Mucosa of stomach (tissue), 1 donor: Measurements from ENCODE around the gene ELOVL6.

Experiments used
- H3K27me3 ChIP-seq: one replicate; pipeline ENCODE4 v1.7.0; 2013; ENCODE audit warnings: mild to moderate bottlenecking, low read length; ENCODE audit not compliant: control insufficient read depth, insufficient read depth
- H3K36me3 ChIP-seq: one replicate; pipeline ENCODE4 v1.7.0; 2013; ENCODE audit warnings: low read length; ENCODE audit not compliant: control insufficient read depth, insufficient read depth
- H3K4me1 ChIP-seq: one replicate; pipeline ENCODE4 v1.7.0; 2013; ENCODE audit warnings: mild to moderate bottlenecking, low read length; ENCODE audit not compliant: control insufficient read depth, insufficient read depth
- H3K4me3 ChIP-seq: one replicate; pipeline ENCODE4 v1.7.0; 2013; ENCODE audit warnings: low read length
- H3K9ac ChIP-seq: one replicate; pipeline ENCODE4 v1.7.0; 2013; ENCODE audit warnings: mild to moderate bottlenecking, low read length, moderate library complexity
- H3K9me3 ChIP-seq: one replicate; pipeline ENCODE4 v1.7.0; 2013; ENCODE audit warnings: mild to moderate bottlenecking, low read length, moderate library complexity; ENCODE audit not compliant: control insufficient read depth
- donor health status: Pancreatic carcinoma.

The ELOVL6 gene

DNA sequence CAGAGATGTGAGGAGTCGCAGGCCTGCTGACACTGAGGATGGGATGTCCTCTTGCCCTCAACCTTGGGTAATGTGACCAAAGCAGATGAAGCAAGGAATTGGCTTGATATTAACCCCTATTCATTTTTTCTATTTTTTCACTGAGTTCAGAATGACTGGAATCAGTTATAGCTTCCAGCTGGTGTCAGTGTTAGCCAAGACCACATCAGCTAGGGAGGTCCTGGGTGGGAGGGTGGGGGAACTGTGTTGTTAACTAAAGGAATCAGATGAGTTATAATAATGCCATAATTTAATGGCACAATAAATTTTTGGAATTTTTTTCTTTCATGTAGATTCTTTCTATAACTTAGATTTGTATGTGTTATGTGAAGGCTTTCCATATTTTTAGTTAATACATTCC lies 193.9 kb downstream of the ELOVL6 start:
- Histone ChIP-seq H3K4me3 (no peak overlapping the region), H3K9me3 (no peaks in the 10 kb centered on the region), H3K4me1 (no peaks in the 10 kb centered on the region), H3K9ac (no peak overlapping the region), H3K36me3 (no peaks in the 10 kb centered on the region), H3K27me3 (peaks cover 4% of the 10 kb centered on the region)

DNA sequence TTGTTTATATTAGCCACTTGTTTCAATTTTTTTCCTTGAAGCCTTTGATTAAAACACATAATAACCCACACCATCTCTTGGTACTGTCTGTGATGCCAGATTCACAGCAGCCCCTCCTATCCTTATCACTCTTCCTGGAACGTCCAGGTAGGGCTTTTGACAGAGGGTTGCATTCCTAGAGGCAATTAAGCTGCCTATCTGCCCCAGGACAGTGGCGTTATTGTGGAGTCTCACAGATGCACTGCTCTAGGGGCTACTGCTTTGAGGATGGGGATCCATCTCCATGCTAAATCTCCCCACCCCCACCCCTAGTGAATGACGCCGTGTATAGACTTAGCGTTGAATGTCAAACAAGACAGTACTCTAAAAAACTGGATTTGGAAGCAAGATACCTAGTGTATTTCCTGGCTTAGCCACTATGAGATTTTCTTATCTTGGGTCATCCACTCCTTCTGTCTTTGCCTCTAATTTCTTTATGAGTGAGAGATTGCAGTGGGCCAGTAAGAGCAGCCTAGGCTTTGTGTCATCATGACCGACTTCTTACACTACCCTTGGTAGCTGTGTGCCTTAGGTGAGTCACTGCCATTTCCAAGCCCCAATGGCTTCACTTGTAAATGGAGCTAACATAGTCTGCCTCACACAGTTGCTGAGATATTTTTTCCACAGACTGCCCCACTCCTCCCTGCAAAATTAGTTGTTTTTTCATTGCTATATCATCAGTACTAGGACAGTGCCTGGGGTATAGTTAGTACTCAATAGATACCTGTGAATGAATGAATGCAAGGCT lies 194.8 kb downstream of the ELOVL6 start:
- Histone ChIP-seq H3K9ac (no peak overlapping the region), H3K36me3 (no peaks in the 10 kb centered on the region), H3K9me3 (no peaks in the 10 kb centered on the region), H3K4me1 (no peaks in the 10 kb centered on the region), H3K4me3 (no peak overlapping the region), H3K27me3 (peaks cover 4% of the 10 kb centered on the region)

DNA sequence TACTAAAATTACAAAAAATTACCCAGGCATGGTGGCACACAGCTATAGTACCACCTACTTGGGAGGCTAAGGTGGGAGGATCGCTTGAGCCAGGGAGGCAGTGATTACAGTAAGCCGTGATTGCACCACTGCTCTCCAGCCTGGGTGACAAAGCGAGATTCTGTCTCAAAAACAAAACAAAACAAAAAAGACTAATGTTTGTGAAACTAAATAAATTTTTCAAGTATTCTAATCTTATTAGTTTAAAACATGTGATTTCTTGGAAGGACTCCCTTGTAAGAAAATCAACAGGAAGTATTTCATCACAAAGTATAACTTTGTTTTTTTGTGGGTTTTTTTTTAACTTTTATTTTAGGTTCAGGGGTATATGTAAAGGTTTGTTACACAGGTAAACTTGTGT lies 196.1 kb downstream of the ELOVL6 start:
- Histone ChIP-seq H3K27me3 (peaks cover 4% of the 10 kb centered on the region), H3K4me3 (no peak overlapping the region), H3K9ac (no peak overlapping the region), H3K4me1 (no peaks in the 10 kb centered on the region), H3K9me3 (no peaks in the 10 kb centered on the region), H3K36me3 (no peaks in the 10 kb centered on the region)

GRCh38 chr4:109999585-109999912 lies 198.9 kb downstream of the ELOVL6 start:
- no peak overlapping the region for H3K9ac ChIP-seq
- no peaks in the 10 kb centered on the region for H3K9me3 ChIP-seq
- H3K4me3 ChIP-seq: no peak overlapping the region
- H3K4me1 ChIP-seq: no peaks in the 10 kb centered on the region
- H3K36me3 ChIP-seq: no peaks in the 10 kb centered on the region
- peaks cover 4% of the 10 kb centered on the region for H3K27me3 ChIP-seq

DNA sequence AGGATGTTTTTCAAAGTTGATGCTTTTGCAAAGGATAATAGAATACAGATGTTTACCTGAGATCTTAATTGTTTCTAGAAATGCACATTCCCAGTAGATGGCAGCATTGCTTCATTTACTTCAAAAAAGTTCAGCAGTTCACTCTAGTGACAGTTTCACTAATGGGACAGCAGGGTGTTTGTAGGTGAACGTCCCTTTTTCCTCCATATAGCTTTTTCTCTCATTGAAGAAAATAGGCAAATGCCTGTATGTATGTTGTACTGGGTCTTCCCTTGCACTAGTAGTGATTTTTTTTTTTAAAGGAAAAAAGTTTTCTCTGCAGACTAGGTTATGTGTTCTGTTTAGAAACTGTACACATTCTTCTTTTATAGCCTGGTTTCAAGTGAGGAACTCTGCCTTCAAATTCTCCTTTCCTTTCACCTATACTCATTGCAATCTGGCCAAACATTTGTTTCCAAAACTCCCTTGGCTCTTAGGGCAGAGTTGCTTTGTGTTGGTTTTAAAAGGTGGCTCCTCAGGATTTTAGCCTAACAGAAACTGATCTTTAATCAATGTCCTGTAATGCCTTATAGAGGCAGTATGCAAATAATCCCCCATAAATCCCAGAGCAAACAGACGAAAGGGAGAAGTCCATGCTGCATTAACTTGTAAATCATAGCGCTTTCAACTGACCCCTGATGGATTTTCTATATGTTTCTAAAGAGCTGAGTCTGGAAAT lies 199.4 kb downstream of the ELOVL6 start:
- H3K9ac ChIP-seq: no peak overlapping the region
- no peaks in the 10 kb centered on the region for H3K4me1 ChIP-seq
- H3K27me3 ChIP-seq: peaks cover 3% of the 10 kb centered on the region
- H3K36me3 ChIP-seq: no peaks in the 10 kb centered on the region
- no peaks in the 10 kb centered on the region for H3K9me3 ChIP-seq
- H3K4me3 ChIP-seq: no peak overlapping the region

GRCh38 chr4:109996526-109996925 lies 201.9 kb downstream of the ELOVL6 start:
- no peaks in the 10 kb centered on the region for H3K27me3 ChIP-seq
- H3K4me1 ChIP-seq: no peaks in the 10 kb centered on the region
- no peaks in the 10 kb centered on the region for H3K36me3 ChIP-seq
- H3K4me3 ChIP-seq: no peak overlapping the region
- no peaks in the 10 kb centered on the region for H3K9me3 ChIP-seq
- no peak overlapping the region for H3K9ac ChIP-seq
